H9 (cell line): ENCODE measurements around the gene APOLD1. TPM values are rescaled to one million over a fixed set of nuclear protein-coding genes. Genes with fewer than 3 reads are reported as not detected.

Experiments
- DNase-seq: peaks from one replicate; pipeline ENCODE4 v3.0.0-alpha.2; 2017
- H2AFZ ChIP-seq: one replicate; pipeline ENCODE4 v1.6.1; 2013; ENCODE audit warnings: mild to moderate bottlenecking, low read length, control low read depth, moderate library complexity
- H2AK5ac ChIP-seq: 2 replicates; pipeline ENCODE4 v1.6.1; 2013; ENCODE audit warnings: low read length, control low read depth, mixed read lengths; ENCODE audit not compliant: insufficient read length
- H2BK120ac ChIP-seq: one replicate; pipeline ENCODE4 v1.6.1; 2013; ENCODE audit warnings: low read depth, mild to moderate bottlenecking, low read length, control low read depth, inconsistent platforms; ENCODE audit not compliant: poor library complexity, severe bottlenecking
- H2BK12ac ChIP-seq: 2 replicates; pipeline ENCODE4 v1.6.1; 2013; ENCODE audit warnings: low read length, control low read depth, mixed read lengths, low read depth; ENCODE audit not compliant: insufficient read length
- H2BK15ac ChIP-seq: 2 replicates; pipeline ENCODE4 v1.6.1; 2013; ENCODE audit warnings: low read depth, low read length, control low read depth
- H2BK20ac ChIP-seq: one replicate; pipeline ENCODE4 v1.6.1; 2013; ENCODE audit warnings: low read depth, mild to moderate bottlenecking, low read length, control low read depth, inconsistent platforms; ENCODE audit not compliant: poor library complexity, severe bottlenecking
- H2BK5ac ChIP-seq: 2 replicates; pipeline ENCODE4 v1.6.1; 2013; ENCODE audit warnings: low read length, control low read depth, mixed read lengths; ENCODE audit not compliant: insufficient read length
- H3K14ac ChIP-seq: 2 replicates; pipeline ENCODE4 v1.6.1; 2013; ENCODE audit warnings: low read length, control low read depth; ENCODE audit not compliant: insufficient read depth
- H3K18ac ChIP-seq: 2 replicates; pipeline ENCODE4 v1.6.1; 2013; ENCODE audit warnings: low read depth, mild to moderate bottlenecking, mixed read lengths, low read length, control low read depth; ENCODE audit not compliant: insufficient read length
- H3K23ac ChIP-seq: 2 replicates; pipeline ENCODE4 v1.6.1; 2013; ENCODE audit warnings: low read length, control low read depth, mixed read lengths, low read depth; ENCODE audit not compliant: insufficient read length
- H3K23me2 ChIP-seq: 2 replicates; pipeline ENCODE4 v1.6.1; 2013; ENCODE audit warnings: low read depth, mild to moderate bottlenecking, mixed read lengths, low read length, control low read depth; ENCODE audit not compliant: insufficient read length, poor library complexity, severe bottlenecking
- H3K27ac ChIP-seq: 2 replicates; pipeline ENCODE4 v1.5.1; 2013; ENCODE audit warnings: low read length, control low read depth, mixed read lengths, low read depth; ENCODE audit not compliant: insufficient read length
- H3K27me3 ChIP-seq: 2 replicates; pipeline ENCODE4 v1.6.1; 2013; ENCODE audit warnings: low read length, control low read depth, inconsistent platforms; ENCODE audit not compliant: insufficient read depth
- H3K4ac ChIP-seq: 2 replicates; pipeline ENCODE4 v1.6.1; 2013; ENCODE audit warnings: low read depth, mild to moderate bottlenecking, control low read depth, inconsistent platforms, low read length, moderate library complexity
- H3K4me1 ChIP-seq: 2 replicates; pipeline ENCODE4 v1.6.1; 2013; ENCODE audit warnings: low read length, control low read depth, inconsistent platforms; ENCODE audit not compliant: insufficient read depth
- H3K4me2 ChIP-seq: 2 replicates; pipeline ENCODE4 v1.6.1; 2013; ENCODE audit warnings: low read length, control low read depth, mixed read lengths; ENCODE audit not compliant: insufficient read length, insufficient read depth
- H3K56ac ChIP-seq: 2 replicates; pipeline ENCODE4 v1.6.1; 2013; ENCODE audit warnings: low read depth, mild to moderate bottlenecking, mixed read lengths, low read length, control low read depth; ENCODE audit not compliant: insufficient read length
- H3K79me1 ChIP-seq: 2 replicates; pipeline ENCODE4 v1.6.1; 2013; ENCODE audit warnings: low read depth, mild to moderate bottlenecking, moderate library complexity, low read length, control low read depth, inconsistent platforms; ENCODE audit not compliant: insufficient read depth, poor library complexity, severe bottlenecking
- H3K79me2 ChIP-seq: 2 replicates; pipeline ENCODE4 v1.6.1; 2013; ENCODE audit warnings: low read length, control low read depth, inconsistent platforms; ENCODE audit not compliant: insufficient read depth
- H3K9ac ChIP-seq: 2 replicates; pipeline ENCODE4 v1.6.1; 2013; ENCODE audit warnings: low read length, control low read depth, mixed read lengths; ENCODE audit not compliant: insufficient read length; ENCODE audit errors: extremely low read depth
- H3K9me3 ChIP-seq: one replicate; pipeline ENCODE4 v1.6.1; 2013; ENCODE audit warnings: low read depth, low read length, inconsistent platforms; ENCODE audit not compliant: control insufficient read depth
- H3T11ph ChIP-seq: one replicate; pipeline ENCODE4 v1.6.1; 2013; ENCODE audit warnings: mild to moderate bottlenecking, low read length, control low read depth, inconsistent platforms
- H4K20me1 ChIP-seq: one replicate; pipeline ENCODE4 v1.6.1; 2013; ENCODE audit not compliant: control insufficient read depth, insufficient read length, insufficient read depth
- H4K5ac ChIP-seq: 2 replicates; pipeline ENCODE4 v1.6.1; 2013; ENCODE audit warnings: low read depth, mild to moderate bottlenecking, mixed read lengths, low read length, control low read depth; ENCODE audit not compliant: insufficient read length
- H4K8ac ChIP-seq: replicated peaks from 2 replicates; pipeline ENCODE4 v1.6.1; 2013; ENCODE audit warnings: low read length, control low read depth, mixed read lengths, low read depth; ENCODE audit not compliant: insufficient read length
- H4K91ac ChIP-seq: 2 replicates; pipeline ENCODE4 v1.6.1; 2013; ENCODE audit warnings: low read depth, mild to moderate bottlenecking, moderate library complexity, mixed read lengths, low read length, control low read depth; ENCODE audit not compliant: insufficient read length
- H3K27ac Mint-ChIP-seq, 3 experiments: 2 replicates in 2 of 3; 3 replicates in 1 of 3; pipeline ENCODE4 v1.8.0; 2020 to 2021; ENCODE audit warnings: mixed read lengths in 3 of 3, mild to moderate bottlenecking in 1 of 3, moderate library complexity in 1 of 3
- H3K27me3 Mint-ChIP-seq: 2 replicates; pipeline ENCODE4 v1.8.0; 2021; ENCODE audit warnings: low read depth, mild to moderate bottlenecking, moderate library complexity, mixed read lengths
- H3K36me3 Mint-ChIP-seq, 3 experiments: 2 replicates in 2 of 3; 3 replicates in 1 of 3; pipeline ENCODE4 v1.8.0; 2020 to 2021; ENCODE audit warnings: low read depth in 3 of 3, mixed read lengths in 3 of 3; ENCODE audit not compliant: insufficient read depth in 1 of 3
- H3K4me1 Mint-ChIP-seq, 2 experiments: 2 replicates each; pipeline ENCODE4 v1.8.0; 2020; ENCODE audit warnings: mixed read lengths in 2 of 2
- H3K4me3 Mint-ChIP-seq, 2 experiments: 2 replicates in 1 of 2; 3 replicates in 1 of 2; pipeline ENCODE4 v1.8.0; 2020 to 2021; ENCODE audit warnings: mild to moderate bottlenecking in 2 of 2, mixed read lengths in 2 of 2, moderate library complexity in 1 of 2
- H3K9me3 Mint-ChIP-seq, 2 experiments: 2 replicates in 1 of 2; 3 replicates in 1 of 2; pipeline ENCODE4 v1.8.0; 2020; ENCODE audit warnings: mild to moderate bottlenecking in 2 of 2, mixed read lengths in 2 of 2, moderate library complexity in 1 of 2
- CTCF ChIP-seq: fragments of 200-600 bp; sonication (generic); conservative IDR thresholded peaks from 3 replicates; pipeline ENCODE4 v1.8.0; 2021; ENCODE audit warnings: antibody characterized with exemption, mild to moderate bottlenecking
- WGBS: extraction: QIAGEN DNeasy Blood & Tissue Kit; methylation state at CpG from one replicate; pipeline ENCODE4 v1.1.7; 2013; ENCODE audit warnings: missing lambda C conversion rate, low lambda C conversion rate, mixed read lengths; ENCODE audit not compliant: insufficient read length; ENCODE audit errors: extremely low coverage; 5-methylcytosine and 5-hydroxymethylcytosine counted together
- total RNA-seq: library from RNA; stranded (reverse); gene quantifications from 2 replicates; pipeline ENCODE4 v1.2.1, GENCODE V29; 2021

Gene APOLD1
- total RNA-seq, 1 experiment from 2014 or later = 0.48 TPM

- no CpG with 5 or more reads among the region's 6 CpGs for WGBS
- Histone ChIP-seq H3K79me2 (no peaks in the 10 kb centered on the region), H2BK120ac (no peak overlapping the region), H3K56ac (no peak overlapping the region), H2BK5ac (no peak overlapping the region), H2AK5ac (no peak overlapping the region), H4K8ac (no peak overlapping the region), H3K9me3 (no peaks in the 10 kb centered on the region), H2BK15ac (no peak overlapping the region), H3K4me2 (no peak overlapping the region), H3K27ac (no peak overlapping the region), H3K4ac (no peak overlapping the region), H4K91ac (no peak overlapping the region), H2BK20ac (no peak overlapping the region), H3T11ph (no peak overlapping the region), H2AFZ (no peak overlapping the region), H3K23me2 (no peaks in the 10 kb centered on the region), H3K4me1 (no peaks in the 10 kb centered on the region), H4K5ac (no peak overlapping the region), H3K9ac (no peak overlapping the region), H3K18ac (no peak overlapping the region), H2BK12ac (no peak overlapping the region), H3K14ac (no peak overlapping the region), H3K79me1 (no peaks in the 10 kb centered on the region), H4K20me1 (no peaks in the 10 kb centered on the region), H3K27me3 (no peaks in the 10 kb centered on the region), H3K23ac (no peak overlapping the region)
- Mint-ChIP-seq H3K4me1 (no peaks in the 10 kb centered on the region), H3K36me3 (peaks cover 0 to 4% (median 0%) of the 10 kb centered on the region in 3 experiments; a peak in 1 of 7 replicates), H3K4me3 (no peak overlapping the region), H3K9me3 (peaks cover 8 to 9% of the 10 kb centered on the region in 2 experiments; a peak in 3 of 5 replicates), H3K27me3 (peaks cover 2% of the 10 kb centered on the region; the same call in 1 of the 2 replicates), H3K27ac (no peak overlapping the region)
- DNase-seq = no peak
- TF ChIP-seq CTCF = no peak
These were observed 15.2 kb upstream of the APOLD1 start for GRCh38 chr12:12770262-12770661.
